Spleen (tissue), 11 donors: Measurements from ENCODE around the gene PCDHB13. TPM values are rescaled to one million over a fixed set of nuclear protein-coding genes. Genes with fewer than 3 reads are reported as not detected.

Source experiments
- DNase-seq: peaks from one replicate; pipeline ENCODE4 v3.0.0-alpha.2; 2020
- H3K27ac ChIP-seq, 8 donors: fragments of 200-600 bp; sonication (generic) in 7 of 8; 1 replicate in 4 of 8; 2 replicates in 4 of 8; pipeline versions ENCODE4 v1.5.0 to v1.8.0; 2016 to 2021; ENCODE audit warnings: inconsistent platforms in 4 of 8, mild to moderate bottlenecking in 4 of 8, moderate library complexity in 1 of 8
- H3K27me3 ChIP-seq, 7 donors: fragments of 200-600 bp; sonication (generic) in 6 of 7; replicated peaks in 1 of 7; 1 replicate in 4 of 7; 2 replicates in 3 of 7; pipeline versions ENCODE4 v1.5.0 to v1.8.0; 2016 to 2021; ENCODE audit warnings: inconsistent platforms in 3 of 7, mild to moderate bottlenecking in 1 of 7
- H3K36me3 ChIP-seq, 6 donors: fragments of 200-600 bp; sonication (generic) in 5 of 6; 1 replicate in 4 of 6; 2 replicates in 2 of 6; pipeline versions ENCODE4 v1.5.0 to v1.8.0; 2016 to 2021; ENCODE audit warnings: inconsistent platforms in 2 of 6
- H3K4me1 ChIP-seq, 6 donors: fragments of 200-600 bp; sonication (generic) in 5 of 6; 1 replicate in 3 of 6; 2 replicates in 3 of 6; pipeline versions ENCODE4 v1.5.0 to v1.8.0; 2016 to 2021; ENCODE audit warnings: inconsistent platforms in 3 of 6
- H3K4me3 ChIP-seq, 8 donors: fragments of 200-600 bp; sonication (generic) in 7 of 8; 1 replicate in 4 of 8; 2 replicates in 4 of 8; pipeline versions ENCODE4 v1.5.0 to v1.8.0; 2016 to 2021; ENCODE audit warnings: inconsistent platforms in 4 of 8, mild to moderate bottlenecking in 4 of 8, moderate library complexity in 2 of 8
- H3K9me3 ChIP-seq, 8 donors: fragments of 200-600 bp; sonication (generic) in 7 of 8; 1 replicate in 4 of 8; 2 replicates in 4 of 8; pipeline versions ENCODE4 v1.5.0 to v1.8.0; 2016 to 2021; ENCODE audit warnings: inconsistent platforms in 4 of 8
- POLR2A ChIP-seq, 3 donors: fragments of 450-650 bp; IDR thresholded peaks; one replicate each; pipeline ENCODE4 v1.5.1; 2017; ENCODE audit warnings: antibody characterized with exemption in 3 of 3, mild to moderate bottlenecking in 1 of 3
- POLR2AphosphoS5 ChIP-seq, 3 donors: sonication (generic); formaldehyde crosslinking; IDR thresholded peaks; one replicate each; pipeline ENCODE4 v1.5.1; 2017; ENCODE audit warnings: antibody characterized with exemption in 3 of 3
- WGBS, 5 donors: extraction: QIAGEN DNeasy Blood & Tissue Kit in 3 of 5; methylation state at CpG; one replicate each; pipeline versions ENCODE4 v1.1.5 to v1.1.7; 2013 to 2018; 5-methylcytosine and 5-hydroxymethylcytosine counted together
- intact Hi-C: fragments of 100-400 bp; cut with DNase I; formaldehyde crosslinking; loops from one replicate; pipeline ENCODE4 v1.15.0; 2023; ENCODE audit warnings: low total_unique reads
- polyA plus RNA-seq, 3 donors: library from polyadenylated mRNA; stranded (reverse); fragments of 200-250 nt; gene quantifications; one replicate each; pipeline ENCODE4 v1.2.1, GENCODE V29; 2013
- total RNA-seq, 7 donors: library from RNA; depleted of rRNA in 3 of 7; stranded (reverse); fragments of >200 nt in 3 of 7; fragmentation: NEBNext Ultra II Directional in 4 of 7; extraction: Animal tissue kit (Norgen Biotek cat#: 25700) in 4 of 7; gene quantifications; one replicate each; pipeline versions ENCODE4 v1.1.0 to v1.2.1, GENCODE V29; 2016 to 2021
- TF ChIP-seq, protein P1 (sequence below), 11 experiments: fragments of 200-600 bp in 7 of 11; fragments of 450-650 bp in 4 of 11; sonication (generic) in 4 of 11; IDR thresholded peaks in 8 of 11; conservative IDR thresholded peaks in 3 of 11; 1 replicate in 7 of 11; 2 replicates in 4 of 11; pipeline versions ENCODE4 v1.4.0 to v1.8.0; 2016 to 2021; ENCODE audit warnings: antibody characterized with exemption in 11 of 11, inconsistent platforms in 4 of 11, mild to moderate bottlenecking in 1 of 11
- donor health status: healthy with polysubstance abuse.
- donor health status: DM: no; HTN: no; CAD: no; lungs with moderate emphysema.
- donor health status: DM: no; HTN: no; CAD: no.
- donor health status: Bipolar disorder and iron deficiency.
- donor health status: healthy.
- donor health status: DM: no; HTN: no; CAD: no.
- donor health status: DM: yes; HTN: yes; CAD: no.

The PCDHB13 gene
- total and polyA plus RNA-seq, 10 donors, result 0.09 to 6.8 (median 3.5) TPM

DNA sequence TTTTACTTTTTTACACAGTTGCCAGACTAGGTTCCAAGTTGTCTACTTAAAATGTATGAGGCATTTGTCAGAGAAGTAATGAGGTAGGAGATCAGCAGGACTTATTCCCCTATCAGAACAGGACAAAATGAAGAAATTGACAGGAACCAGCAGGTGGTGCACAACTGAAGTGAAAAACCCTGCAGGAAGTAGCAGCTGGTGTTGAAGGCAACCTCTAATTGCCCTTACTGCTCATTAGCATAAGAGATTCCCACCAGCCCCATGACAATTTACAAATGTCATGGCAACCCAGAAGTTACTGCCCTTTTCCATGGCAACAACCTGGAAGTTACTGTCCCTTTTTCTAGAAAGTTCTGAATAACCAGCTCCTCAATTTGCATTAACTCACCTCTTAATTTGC, 36.9 kb downstream of the PCDHB13 start:
- Histone ChIP-seq H3K27ac (no peak overlapping the region), H3K36me3 (peaks cover 0 to 3% (median 0%) of the 10 kb centered on the region in 6 donors), H3K4me3 (no peak overlapping the region), H3K4me1 (no peaks in the 10 kb centered on the region), H3K27me3 (peaks cover 0 to 6% (median 0%) of the 10 kb centered on the region in 7 donors), H3K9me3 (peaks cover 32 to 100% (median 100%) of the 10 kb centered on the region in 8 donors)
- no peak for DNase-seq
- no peak for TF ChIP-seq POLR2A (IDR thresholded peaks at IDR 0.05)
- TF ChIP-seq, protein P1, sequence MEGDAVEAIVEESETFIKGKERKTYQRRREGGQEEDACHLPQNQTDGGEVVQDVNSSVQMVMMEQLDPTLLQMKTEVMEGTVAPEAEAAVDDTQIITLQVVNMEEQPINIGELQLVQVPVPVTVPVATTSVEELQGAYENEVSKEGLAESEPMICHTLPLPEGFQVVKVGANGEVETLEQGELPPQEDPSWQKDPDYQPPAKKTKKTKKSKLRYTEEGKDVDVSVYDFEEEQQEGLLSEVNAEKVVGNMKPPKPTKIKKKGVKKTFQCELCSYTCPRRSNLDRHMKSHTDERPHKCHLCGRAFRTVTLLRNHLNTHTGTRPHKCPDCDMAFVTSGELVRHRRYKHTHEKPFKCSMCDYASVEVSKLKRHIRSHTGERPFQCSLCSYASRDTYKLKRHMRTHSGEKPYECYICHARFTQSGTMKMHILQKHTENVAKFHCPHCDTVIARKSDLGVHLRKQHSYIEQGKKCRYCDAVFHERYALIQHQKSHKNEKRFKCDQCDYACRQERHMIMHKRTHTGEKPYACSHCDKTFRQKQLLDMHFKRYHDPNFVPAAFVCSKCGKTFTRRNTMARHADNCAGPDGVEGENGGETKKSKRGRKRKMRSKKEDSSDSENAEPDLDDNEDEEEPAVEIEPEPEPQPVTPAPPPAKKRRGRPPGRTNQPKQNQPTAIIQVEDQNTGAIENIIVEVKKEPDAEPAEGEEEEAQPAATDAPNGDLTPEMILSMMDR (IDR thresholded peaks at IDR 0.05 in 8 of 11, conservative IDR thresholded peaks at IDR 0.05 in 3 of 11), result no peak
- no peak for TF ChIP-seq POLR2AphosphoS5 (IDR thresholded peaks at IDR 0.05)
- intact Hi-C loops, result no loop called here

DNA sequence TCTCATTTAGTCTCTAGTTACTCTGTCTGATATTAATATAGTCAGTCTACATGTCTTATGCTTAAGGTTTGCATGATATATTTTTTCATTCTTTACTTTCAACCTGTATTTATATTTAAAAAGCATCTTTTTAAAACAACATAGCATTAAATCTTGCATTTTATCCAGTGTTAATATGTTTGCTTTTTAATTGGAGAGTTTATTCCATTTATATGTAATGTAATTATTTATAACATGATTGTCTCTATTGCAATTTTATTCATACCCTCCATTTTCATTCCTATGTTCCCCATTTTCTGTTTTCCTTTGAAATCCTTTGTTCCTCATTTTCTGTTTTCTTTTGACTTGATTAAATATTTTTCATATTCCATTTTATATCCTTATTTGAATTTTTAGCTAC, 44.7 kb downstream of the PCDHB13 start:
- H3K27ac ChIP-seq, result no peak overlapping the region
- no peaks in the 10 kb centered on the region for H3K27me3 ChIP-seq
- no peak for TF ChIP-seq POLR2AphosphoS5 (IDR thresholded peaks at IDR 0.05)
- TF ChIP-seq POLR2A (IDR thresholded peaks at IDR 0.05), result no peak
- TF ChIP-seq, protein P1 (IDR thresholded peaks at IDR 0.05 in 8 of 11, conservative IDR thresholded peaks at IDR 0.05 in 3 of 11), result no peak
- intact Hi-C loops, result no loop called here
- DNase-seq, result no peak
- H3K36me3 ChIP-seq, result peaks cover 0 to 8% (median 0%) of the 10 kb centered on the region in 6 donors
- H3K4me1 ChIP-seq, result no peaks in the 10 kb centered on the region
- peaks cover 68 to 100% (median 100%) of the 10 kb centered on the region in 8 donors for H3K9me3 ChIP-seq
- H3K4me3 ChIP-seq, result no peak overlapping the region

DNA sequence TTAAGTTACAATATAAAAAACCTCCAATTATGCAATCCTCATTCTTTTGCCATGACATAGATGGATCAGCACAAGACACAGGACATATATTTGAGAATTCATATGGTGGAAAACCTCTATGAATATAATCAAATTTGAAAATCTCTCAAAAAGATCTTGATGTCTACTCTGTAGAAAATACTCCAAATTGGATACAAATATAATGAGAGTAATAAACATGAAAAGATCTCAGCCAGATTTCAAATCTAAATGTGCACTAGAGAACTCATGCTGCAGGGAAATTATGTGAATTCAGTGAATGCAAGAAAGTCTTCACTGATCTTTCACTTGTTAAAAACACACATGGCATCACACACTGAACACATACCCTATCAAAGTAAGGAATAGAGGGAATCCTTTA, 45.2 kb downstream of the PCDHB13 start:
- TF ChIP-seq, protein P1 (IDR thresholded peaks at IDR 0.05 in 8 of 11, conservative IDR thresholded peaks at IDR 0.05 in 3 of 11), result no peak
- TF ChIP-seq POLR2A (IDR thresholded peaks at IDR 0.05) (no peak), POLR2AphosphoS5 (IDR thresholded peaks at IDR 0.05) (no peak)
- Histone ChIP-seq H3K4me1 (no peaks in the 10 kb centered on the region), H3K27ac (no peak overlapping the region), H3K27me3 (no peaks in the 10 kb centered on the region), H3K36me3 (peaks cover 0 to 13% (median 0%) of the 10 kb centered on the region in 6 donors), H3K4me3 (no peak overlapping the region), H3K9me3 (peaks cover 67 to 100% (median 100%) of the 10 kb centered on the region in 8 donors)
- intact Hi-C loops, result no loop called here
- DNase-seq, result no peak

DNA sequence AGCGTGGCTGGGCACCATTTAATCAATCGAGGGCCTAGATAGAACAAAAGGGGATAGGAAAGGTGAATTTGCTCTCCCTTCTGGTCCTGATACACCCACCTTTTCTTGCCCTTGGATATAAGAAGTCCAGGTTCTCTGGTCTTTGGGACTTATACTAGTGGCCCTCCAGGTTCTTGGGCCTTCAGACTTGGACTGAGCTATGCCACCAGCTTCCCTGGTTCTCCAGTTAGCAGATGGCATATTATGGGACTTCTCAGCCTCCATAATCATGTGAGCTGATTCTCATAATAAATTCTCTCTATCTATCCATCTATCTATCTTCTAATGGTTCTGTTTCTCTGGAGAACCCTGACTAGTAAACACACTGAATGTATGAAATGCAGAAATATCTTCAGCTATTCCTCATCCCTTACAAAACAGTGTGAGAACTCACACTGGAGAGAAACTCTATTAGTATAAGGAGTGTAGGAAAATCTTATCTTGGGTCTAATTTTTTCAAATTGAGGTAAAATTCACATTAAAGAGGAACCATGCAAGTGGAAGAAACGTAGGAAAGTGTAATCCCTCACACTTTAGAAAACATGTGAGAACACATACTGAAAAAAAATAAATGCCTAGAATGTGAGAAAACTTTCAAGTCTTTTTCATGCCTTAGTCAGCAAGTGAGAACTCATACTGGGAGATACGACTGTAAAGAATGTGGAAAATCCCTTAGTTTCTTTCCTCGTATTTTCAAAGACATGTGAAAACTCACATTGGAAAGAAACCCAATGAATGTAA, 46.9 kb downstream of the PCDHB13 start:
- no peak overlapping the region for H3K27ac ChIP-seq
- WGBS, 5 donors, result 60 to 68% (median 66%) methylated on average over 5 of the region's 5 CpGs
- intact Hi-C loops, result no loop called here
- peaks cover 70 to 100% (median 100%) of the 10 kb centered on the region in 8 donors for H3K9me3 ChIP-seq
- DNase-seq, result no peak
- no peaks in the 10 kb centered on the region for H3K27me3 ChIP-seq
- H3K36me3 ChIP-seq, result peaks cover 0 to 25% (median 0%) of the 10 kb centered on the region in 6 donors
- no peaks in the 10 kb centered on the region for H3K4me1 ChIP-seq
- TF ChIP-seq POLR2AphosphoS5 (IDR thresholded peaks at IDR 0.05) (no peak), POLR2A (IDR thresholded peaks at IDR 0.05) (no peak)
- TF ChIP-seq, protein P1 (IDR thresholded peaks at IDR 0.05 in 8 of 11, conservative IDR thresholded peaks at IDR 0.05 in 3 of 11), result no peak
- H3K4me3 ChIP-seq, result no peak overlapping the region
